Choroid plexus epithelial cell (primary cell): ENCODE measurements around the gene PRSS50.
A peak's percentile ranks its signal among the peaks of the same experiment; 100 is the strongest.

Source experiments
- DNase-seq: peaks from one replicate; pipeline ENCODE4 v3.0.0-alpha.2; 2010; ENCODE audit warnings: low read depth
- H3K4me3 ChIP-seq: 2 replicates; pipeline ENCODE4 v1.5.1; 2011; ENCODE audit warnings: low read depth, mild to moderate bottlenecking, control low read depth, low read length, moderate library complexity
- CTCF ChIP-seq: conservative IDR thresholded peaks from 2 replicates; pipeline ENCODE4 v1.5.1; 2011; ENCODE audit warnings: low read depth, mild to moderate bottlenecking, control low read depth, inconsistent platforms, low read length, moderate library complexity

The PRSS50 gene

GRCh38 chr3:46725621-46726314 lies 8.1 kb upstream of the PRSS50 start:
- TF ChIP-seq CTCF: no peak
- H3K4me3 ChIP-seq: no peak overlapping the region
- peak; percentile 22 for DNase-seq

- TF ChIP-seq CTCF: no peak
- DNase-seq: no peak
- H3K4me3 ChIP-seq: no peak overlapping the region
Observed at GRCh38 chr3:46724424-46724823, 6.8 kb upstream of the PRSS50 start.

- TF ChIP-seq CTCF: no peak
- DNase-seq: no peak
- H3K4me3 ChIP-seq: no peak overlapping the region
Observed at GRCh38 chr3:46722443-46722842, 4.8 kb upstream of the PRSS50 start.

GRCh38 chr3:46721009-46721408 lies 3.3 kb upstream of the PRSS50 start:
- TF ChIP-seq CTCF: no peak
- DNase-seq: no peak

GRCh38 chr3:46719735-46720271 lies 2.1 kb upstream of the PRSS50 start:
- no peak for DNase-seq
- no peak for TF ChIP-seq CTCF
- H3K4me3 ChIP-seq: no peak overlapping the region

More at GRCh38 chr3:46721009-46721408, 3.3 kb upstream of the PRSS50 start:
- no peak overlapping the region for H3K4me3 ChIP-seq

- DNase-seq: no peak
- H3K4me3 ChIP-seq: no peak overlapping the region
- TF ChIP-seq CTCF: no peak
Observed at GRCh38 chr3:46719044-46719565, 1.4 kb upstream of the PRSS50 start.
